Breast epithelium (tissue), 3 donors: Measurements from ENCODE around the gene F10.

Experiments
- POLR2A ChIP-seq: fragments of 450-650 bp; IDR thresholded peaks from one replicate; pipeline ENCODE4 v1.6.1; 2016; ENCODE audit warnings: antibody characterized with exemption, mild to moderate bottlenecking, moderate library complexity
- POLR2AphosphoS5 ChIP-seq, 3 donors: sonication (generic); formaldehyde crosslinking; IDR thresholded peaks; one replicate each; pipeline ENCODE4 v1.6.1; 2017; ENCODE audit warnings: antibody characterized with exemption in 3 of 3
- TF ChIP-seq, protein P1 (sequence below), 3 donors: fragments of 450-650 bp; IDR thresholded peaks; one replicate each; pipeline ENCODE4 v1.5.1; 2016 to 2017; ENCODE audit warnings: antibody characterized with exemption in 3 of 3, mild to moderate bottlenecking in 3 of 3, moderate library complexity in 3 of 3

DNA sequence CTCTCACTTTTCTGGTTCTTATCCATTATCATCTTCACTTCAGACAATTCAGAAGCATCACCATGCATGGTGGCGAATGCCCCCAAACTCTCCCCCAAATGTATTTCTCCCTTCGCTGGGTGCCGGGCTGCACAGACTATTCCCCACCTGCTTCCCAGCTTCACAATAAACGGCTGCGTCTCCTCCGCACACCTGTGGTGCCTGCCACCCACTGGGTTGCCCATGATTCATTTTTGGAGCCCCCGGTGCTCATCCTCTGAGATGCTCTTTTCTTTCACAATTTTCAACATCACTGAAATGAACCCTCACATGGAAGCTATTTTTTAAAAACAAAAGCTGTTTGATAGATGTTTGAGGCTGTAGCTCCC lies 2.8 kb upstream of the F10 start:
- TF ChIP-seq, protein P1, sequence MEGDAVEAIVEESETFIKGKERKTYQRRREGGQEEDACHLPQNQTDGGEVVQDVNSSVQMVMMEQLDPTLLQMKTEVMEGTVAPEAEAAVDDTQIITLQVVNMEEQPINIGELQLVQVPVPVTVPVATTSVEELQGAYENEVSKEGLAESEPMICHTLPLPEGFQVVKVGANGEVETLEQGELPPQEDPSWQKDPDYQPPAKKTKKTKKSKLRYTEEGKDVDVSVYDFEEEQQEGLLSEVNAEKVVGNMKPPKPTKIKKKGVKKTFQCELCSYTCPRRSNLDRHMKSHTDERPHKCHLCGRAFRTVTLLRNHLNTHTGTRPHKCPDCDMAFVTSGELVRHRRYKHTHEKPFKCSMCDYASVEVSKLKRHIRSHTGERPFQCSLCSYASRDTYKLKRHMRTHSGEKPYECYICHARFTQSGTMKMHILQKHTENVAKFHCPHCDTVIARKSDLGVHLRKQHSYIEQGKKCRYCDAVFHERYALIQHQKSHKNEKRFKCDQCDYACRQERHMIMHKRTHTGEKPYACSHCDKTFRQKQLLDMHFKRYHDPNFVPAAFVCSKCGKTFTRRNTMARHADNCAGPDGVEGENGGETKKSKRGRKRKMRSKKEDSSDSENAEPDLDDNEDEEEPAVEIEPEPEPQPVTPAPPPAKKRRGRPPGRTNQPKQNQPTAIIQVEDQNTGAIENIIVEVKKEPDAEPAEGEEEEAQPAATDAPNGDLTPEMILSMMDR (IDR thresholded peaks at IDR 0.05) = no peak
- TF ChIP-seq POLR2A (no peak), POLR2AphosphoS5 (IDR thresholded peaks at IDR 0.05) (no peak)
